NCI-H1048 (cell line): ENCODE data around the gene PDE6D.

Source experiments
- DNase-seq: peaks from one replicate; lab custom pipeline; 2025; lab: John Stamatoyannopoulos, UW

PDE6D gene

GRCh38 chr2:231780909-231781797 is at the start of gene PDE6D:
Gene PDE6D, minus strand, starts transcription at chr2:231781282. Its CDS starts 168 bp downstream, at chr2:231781114.
- DNase-seq = peak; percentile 73

- no peak for DNase-seq
Measured at GRCh38 chr2:231821908-231822307, 40.8 kb upstream of the PDE6D start.

DNA sequence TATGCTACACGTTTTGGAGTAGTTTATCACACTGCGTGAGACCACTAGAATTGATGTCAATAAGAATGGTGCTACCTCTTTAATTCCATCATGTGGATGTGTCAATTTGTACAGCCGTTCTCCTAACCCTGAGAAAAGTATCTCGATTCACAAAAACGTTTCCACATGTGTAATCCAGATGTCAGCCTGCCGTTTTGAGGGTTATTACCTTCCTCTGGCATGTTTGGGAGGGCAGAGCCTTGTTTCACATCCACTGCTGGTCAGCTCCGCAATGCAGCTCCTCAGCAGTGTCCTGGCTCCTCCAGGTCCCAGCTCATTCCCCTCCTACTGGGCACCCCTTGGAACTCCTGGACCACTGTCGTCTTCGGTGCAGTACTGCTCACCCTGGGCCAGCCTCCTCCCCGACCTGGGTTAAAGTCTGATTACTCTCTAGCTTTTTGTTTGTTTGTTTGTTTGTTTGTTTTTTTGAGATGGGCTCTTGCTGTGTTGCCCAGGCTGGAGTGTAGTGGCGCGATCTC is 39.8 kb upstream of the PDE6D start:
- no peak for DNase-seq

GRCh38 chr2:231819447-231820042 is 38.5 kb upstream of the PDE6D start:
- no peak for DNase-seq

- no peak for DNase-seq
Measured at GRCh38 chr2:231816327-231817026, 35.4 kb upstream of the PDE6D start.

GRCh38 chr2:231810905-231811304 is 29.8 kb upstream of the PDE6D start:
- DNase-seq = no peak

- DNase-seq = no peak
Measured at GRCh38 chr2:231807020-231807419, 25.9 kb upstream of the PDE6D start.

DNA sequence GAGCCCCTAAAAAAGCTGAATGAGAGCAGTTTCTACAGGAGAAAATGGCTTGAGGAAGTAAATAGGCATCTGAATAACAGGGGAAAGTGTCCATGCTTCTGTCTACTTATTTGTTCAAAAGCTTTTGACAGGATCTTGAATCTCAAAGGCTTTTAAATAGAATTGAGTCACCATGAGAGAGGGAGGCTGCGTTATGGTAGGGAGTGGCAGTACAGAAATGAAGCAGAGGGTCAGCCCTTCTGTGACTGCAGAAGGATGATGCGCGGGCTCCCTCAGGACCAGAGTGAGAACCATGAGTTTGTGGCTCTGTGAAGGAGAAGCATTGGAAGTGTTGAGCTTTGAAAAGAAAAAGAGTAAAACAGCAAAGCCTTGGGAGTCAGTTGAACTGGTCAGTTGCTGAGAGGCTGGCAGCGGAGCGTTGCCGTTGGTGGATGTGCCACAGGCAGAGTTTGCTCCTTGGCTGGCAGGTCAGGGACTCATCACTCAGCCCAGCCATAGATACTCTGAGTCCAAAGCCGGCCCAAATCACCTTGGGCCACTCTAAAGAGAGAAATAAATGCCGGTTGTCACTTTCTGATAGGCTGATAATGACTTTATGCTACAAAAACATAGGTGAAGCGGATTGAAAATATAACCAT is 22.5 kb upstream of the PDE6D start:
- no peak for DNase-seq

DNA sequence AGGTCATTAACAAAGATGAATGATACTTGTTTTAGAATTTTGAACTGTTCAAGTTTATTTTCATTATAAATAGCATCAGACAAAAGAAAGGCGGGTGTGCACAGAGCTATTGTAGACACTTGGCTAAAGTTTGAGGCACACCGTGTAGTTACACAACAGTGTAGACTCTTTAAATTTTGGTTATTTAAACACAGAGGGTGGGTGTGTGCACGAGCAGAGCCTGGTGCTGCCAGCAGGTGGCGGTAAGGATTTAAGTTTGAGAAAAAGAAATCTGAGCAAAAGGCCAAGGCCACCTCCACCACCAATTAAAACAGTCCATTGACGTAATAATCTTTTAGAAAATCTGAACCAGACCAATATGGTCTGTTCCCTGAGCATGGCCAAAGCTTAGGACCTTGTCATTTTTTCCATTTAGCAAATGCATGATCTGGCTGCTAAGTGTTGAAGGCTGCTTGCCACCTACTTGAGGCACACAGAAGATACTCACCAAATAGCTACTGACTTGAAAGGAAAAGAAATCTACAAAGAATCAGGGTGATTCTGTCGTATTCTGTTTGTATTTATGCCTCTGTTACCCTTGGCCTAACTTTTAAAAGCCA is 19.5 kb upstream of the PDE6D start:
- no peak for DNase-seq

DNA sequence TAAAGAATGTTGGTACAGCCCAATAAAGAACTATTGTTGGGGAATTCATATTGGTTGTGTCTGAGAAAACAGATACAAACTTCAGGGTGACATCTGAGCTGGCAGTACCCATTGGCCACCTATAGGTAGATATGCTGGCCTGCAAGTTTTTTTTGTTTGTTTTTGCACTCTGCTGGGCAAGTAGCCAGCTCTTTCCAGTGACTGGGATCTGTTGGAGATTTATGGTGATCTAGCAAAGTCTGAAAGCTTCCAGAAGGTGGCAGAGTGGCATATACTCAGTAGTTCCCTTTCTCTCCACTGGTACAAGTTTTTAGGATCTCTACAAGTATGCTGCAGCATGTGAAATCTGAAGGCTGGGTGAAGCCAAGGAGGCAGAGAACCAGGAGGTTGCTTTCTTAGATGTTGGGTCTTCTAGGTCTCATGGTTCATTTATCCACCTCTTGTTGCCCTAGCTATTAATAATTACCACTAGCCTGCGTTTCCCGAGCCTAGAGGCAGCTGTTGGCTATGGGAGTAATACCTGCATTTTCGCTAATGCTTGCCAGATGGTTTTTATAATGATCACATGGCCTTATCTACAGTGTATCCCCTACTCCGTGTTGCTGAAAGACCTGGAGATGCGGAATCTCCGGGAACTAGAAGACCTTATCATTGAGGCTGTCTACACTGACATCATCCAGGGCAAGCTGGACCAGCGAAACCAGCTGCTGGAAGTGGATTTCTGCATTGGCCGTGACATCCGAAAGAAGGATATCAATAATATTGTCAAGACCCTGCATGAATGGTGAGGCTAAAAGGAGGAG is 14.6 kb upstream of the PDE6D start:
- no peak for DNase-seq

DNA sequence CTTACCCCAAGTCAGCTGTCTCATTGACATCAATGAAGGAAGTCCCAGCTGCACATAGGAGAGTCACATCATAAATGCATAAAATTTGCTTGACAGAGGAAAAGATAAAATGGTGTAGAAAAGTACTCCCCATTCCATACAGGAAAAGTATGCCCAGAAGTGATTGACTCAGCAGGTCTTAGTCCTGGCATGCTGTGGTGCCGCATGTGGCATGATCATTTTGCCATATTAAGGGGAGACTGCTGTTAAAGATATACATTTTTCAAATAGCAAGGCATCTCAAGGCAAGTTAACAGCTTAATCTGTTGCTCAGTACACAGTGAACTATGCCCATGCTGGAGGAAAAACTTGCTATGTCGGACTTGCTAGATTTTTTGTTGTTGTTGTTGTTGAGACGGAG is 13.3 kb upstream of the PDE6D start:
- no peak for DNase-seq

DNA sequence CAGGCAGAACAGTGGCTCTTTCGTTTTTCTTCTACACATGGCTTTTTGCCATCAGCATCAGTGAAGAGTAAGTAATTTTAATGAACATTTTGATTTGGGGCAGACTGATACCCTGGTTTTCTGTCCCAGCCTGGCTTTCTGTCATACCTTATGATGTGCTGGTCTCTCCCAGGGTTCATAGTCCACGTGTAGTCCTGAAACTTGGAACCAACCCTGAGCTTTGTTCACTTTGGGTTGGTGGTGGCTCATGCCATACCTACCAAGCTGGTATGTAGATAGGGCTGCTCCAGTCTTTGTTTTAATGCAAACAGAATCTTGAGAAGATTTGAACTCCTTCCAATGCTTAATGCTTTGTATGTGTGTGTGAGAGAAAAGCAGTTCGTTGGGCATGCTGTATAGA is 10.0 kb upstream of the PDE6D start:
- DNase-seq = no peak

GRCh38 chr2:231786917-231787292 is 5.8 kb upstream of the PDE6D start:
- no peak for DNase-seq

GRCh38 chr2:231786177-231786916 is 5.3 kb upstream of the PDE6D start, which contains the start of gene COPS7B:
Gene COPS7B, plus strand, starts transcription at chr2:231786445. Its CDS starts 2,126 bp downstream, at chr2:231788571.
- peak; percentile 53 for DNase-seq

DNA sequence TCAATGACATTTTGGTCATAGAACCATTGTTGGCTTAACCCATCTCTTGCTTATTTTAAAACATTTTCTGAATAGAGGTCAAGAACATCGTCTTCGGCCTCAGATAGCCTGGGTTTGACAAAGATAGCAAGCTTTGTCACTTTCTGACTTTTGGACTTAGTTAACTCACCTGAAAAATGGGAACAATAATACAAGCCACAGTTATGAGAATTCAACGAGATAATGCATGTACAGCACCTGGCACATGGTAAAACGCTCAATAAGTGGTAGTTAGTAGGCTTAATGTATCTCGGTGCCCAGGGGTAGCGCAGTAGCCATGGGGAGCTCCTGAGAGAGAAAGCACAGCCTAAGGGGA is 4.7 kb upstream of the PDE6D start:
- DNase-seq = no peak

GRCh38 chr2:231785413-231785812 is 4.3 kb upstream of the PDE6D start:
- no peak for DNase-seq

DNA sequence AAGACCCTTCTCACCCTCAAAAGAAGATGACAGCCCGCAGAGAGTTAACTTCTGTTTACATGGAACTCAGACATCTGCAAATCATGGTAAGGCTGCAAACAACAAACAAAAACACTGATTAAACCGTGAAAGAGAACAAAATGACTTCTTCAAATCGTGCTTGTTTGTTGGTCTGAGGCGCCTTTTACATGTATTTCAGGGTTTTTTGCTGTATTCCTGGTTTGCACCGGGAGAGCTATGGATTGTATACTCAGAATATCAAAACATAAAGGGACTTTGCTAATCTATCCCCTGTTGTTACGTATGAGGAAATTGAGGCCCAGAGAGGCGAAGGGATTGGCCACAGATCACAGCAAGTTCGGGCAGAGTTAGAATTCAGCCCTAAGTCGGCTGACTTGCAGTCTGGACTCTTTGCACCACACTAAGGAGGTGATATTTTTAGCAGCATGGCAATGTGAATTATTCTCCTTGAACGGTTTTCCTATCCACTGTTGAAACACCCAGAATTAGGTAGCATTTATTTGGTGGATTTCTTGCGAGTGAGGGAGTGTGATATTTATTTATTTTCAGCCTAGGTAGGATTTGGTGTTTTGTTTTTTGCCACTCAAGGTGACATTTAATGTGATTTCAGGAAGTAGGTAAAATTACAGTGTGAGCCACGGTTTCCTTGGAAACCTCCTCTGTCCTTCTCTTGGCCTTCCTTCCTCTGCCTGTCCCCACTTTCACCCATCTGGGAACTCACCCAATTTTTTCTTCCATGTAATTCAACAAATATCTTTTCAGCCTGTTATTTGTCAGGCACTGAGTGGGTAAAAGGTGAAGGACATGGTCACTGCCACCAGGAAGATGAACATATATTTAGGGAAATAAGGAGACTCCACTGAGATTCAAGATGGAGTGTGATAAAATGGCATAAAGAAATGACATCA is 980 bp upstream of the PDE6D start:
- DNase-seq = no peak

DNA sequence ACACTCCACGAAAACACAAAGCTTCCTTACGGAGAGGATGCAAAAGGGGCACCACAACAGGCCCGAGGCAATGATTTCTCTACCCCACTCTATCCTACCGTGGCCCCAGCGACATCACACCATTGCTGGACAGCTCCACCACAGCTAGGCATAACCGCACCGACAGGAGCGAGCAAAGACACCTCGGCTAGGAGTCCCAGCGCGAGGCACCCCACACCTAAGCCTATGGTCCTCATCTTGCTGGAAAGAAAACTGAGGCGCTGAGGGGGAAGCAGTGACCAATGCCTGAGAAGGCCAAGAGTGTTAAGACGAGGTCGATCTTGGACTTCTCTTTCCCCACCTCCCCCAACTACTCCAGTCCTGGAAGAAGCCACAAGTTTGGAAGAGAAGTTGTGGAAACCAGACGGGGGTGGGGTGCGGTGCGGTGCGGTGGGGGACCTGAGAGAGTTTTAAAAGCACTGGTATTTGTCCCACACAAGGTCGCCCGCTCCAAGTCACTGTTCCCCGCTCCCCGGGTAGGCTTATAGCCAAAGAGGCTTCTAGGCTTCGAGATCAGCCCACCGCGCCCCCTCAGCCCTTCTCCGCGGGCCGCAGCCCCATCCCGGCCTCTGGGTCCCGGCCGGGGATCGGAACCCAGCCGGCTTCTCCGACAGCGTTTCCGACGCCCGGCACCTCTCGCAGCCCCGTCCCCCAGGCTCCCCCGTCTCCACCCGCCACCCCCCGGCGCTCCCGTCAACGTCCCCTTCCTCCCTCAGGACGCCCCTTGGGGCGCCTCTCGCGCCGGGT is 766 bp downstream of the PDE6D start:
- DNase-seq = no peak
